Nephron progenitor cell (in vitro differentiated cells): ENCODE data around the gene PRR23A.
"Not testable (repeated sequence)": the region's sequence is repeated elsewhere in the genome, so short reads cannot be mapped to it uniquely, and the experiment has no call there.

Experiments used
- DNase-seq: peaks from one replicate; pipeline ENCODE4 v3.0.0; 2021
- H3K27ac Mint-ChIP-seq: 2 replicates; pipeline ENCODE4 v1.8.0; 2021; ENCODE audit warnings: mild to moderate bottlenecking, moderate library complexity, mixed read lengths
- H3K27me3 Mint-ChIP-seq: 2 replicates; pipeline ENCODE4 v1.8.0; 2021; ENCODE audit warnings: mild to moderate bottlenecking, low read depth, mixed read lengths; ENCODE audit not compliant: poor library complexity
- H3K36me3 Mint-ChIP-seq: 2 replicates; pipeline ENCODE4 v1.8.0; 2021; ENCODE audit warnings: low read depth, mixed read lengths
- H3K4me1 Mint-ChIP-seq: 2 replicates; pipeline ENCODE4 v1.8.0; 2021; ENCODE audit warnings: mixed read lengths
- H3K4me3 Mint-ChIP-seq: 2 replicates; pipeline ENCODE4 v1.8.0; 2021; ENCODE audit warnings: mild to moderate bottlenecking, moderate library complexity, mixed read lengths
- H3K9me3 Mint-ChIP-seq: 2 replicates; pipeline ENCODE4 v1.8.0; 2021; ENCODE audit warnings: mild to moderate bottlenecking, moderate library complexity, mixed read lengths
- TF ChIP-seq, protein P1 (sequence below): fragments of 200-600 bp; sonication (generic); IDR thresholded peaks from 2 replicates; pipeline ENCODE4 v1.5.0; 2021; ENCODE audit warnings: antibody characterized with exemption

Gene PRR23A

DNA sequence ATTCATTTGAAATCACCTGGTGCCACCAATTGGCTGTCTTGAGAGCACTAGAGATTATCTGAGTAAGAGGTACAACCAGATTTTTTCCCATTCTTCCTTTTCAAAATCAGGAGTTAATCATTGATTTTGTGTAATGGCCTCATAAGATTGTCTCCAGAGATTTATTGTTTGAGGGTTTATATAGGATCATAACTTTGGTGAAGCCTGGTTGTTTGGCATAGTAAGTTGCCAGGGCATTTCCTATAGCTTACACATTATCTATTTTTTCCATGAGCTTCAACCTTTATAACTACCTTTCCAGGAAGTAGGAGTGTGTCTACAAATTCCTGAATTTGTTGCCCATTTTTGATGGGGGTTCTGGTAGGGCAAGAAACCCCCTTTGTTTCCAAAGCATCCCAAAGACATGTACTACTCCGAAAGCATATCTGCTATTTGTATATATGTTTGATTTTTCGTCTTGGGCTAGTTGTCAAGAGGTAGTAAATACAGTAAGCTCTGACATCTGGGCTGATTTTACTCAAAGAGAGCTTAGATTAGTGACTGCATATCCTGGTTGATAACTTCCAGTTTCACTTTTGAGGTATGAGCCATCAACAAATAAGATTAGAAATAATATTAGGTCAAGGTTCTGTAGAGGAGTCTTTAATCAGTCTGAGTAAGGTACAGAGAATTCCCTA lies 26.4 kb upstream of the PRR23A start:
- Mint-ChIP-seq H3K36me3 (no peaks in the 10 kb centered on the region), H3K27ac (no peak overlapping the region), H3K27me3 (peaks cover 24% of the 10 kb centered on the region), H3K4me1 (no peaks in the 10 kb centered on the region), H3K4me3 (no peak overlapping the region), H3K9me3 (peaks cover 36% of the 10 kb centered on the region)
- DNase-seq = no peak
- TF ChIP-seq, protein P1, sequence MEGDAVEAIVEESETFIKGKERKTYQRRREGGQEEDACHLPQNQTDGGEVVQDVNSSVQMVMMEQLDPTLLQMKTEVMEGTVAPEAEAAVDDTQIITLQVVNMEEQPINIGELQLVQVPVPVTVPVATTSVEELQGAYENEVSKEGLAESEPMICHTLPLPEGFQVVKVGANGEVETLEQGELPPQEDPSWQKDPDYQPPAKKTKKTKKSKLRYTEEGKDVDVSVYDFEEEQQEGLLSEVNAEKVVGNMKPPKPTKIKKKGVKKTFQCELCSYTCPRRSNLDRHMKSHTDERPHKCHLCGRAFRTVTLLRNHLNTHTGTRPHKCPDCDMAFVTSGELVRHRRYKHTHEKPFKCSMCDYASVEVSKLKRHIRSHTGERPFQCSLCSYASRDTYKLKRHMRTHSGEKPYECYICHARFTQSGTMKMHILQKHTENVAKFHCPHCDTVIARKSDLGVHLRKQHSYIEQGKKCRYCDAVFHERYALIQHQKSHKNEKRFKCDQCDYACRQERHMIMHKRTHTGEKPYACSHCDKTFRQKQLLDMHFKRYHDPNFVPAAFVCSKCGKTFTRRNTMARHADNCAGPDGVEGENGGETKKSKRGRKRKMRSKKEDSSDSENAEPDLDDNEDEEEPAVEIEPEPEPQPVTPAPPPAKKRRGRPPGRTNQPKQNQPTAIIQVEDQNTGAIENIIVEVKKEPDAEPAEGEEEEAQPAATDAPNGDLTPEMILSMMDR = no peak

DNA sequence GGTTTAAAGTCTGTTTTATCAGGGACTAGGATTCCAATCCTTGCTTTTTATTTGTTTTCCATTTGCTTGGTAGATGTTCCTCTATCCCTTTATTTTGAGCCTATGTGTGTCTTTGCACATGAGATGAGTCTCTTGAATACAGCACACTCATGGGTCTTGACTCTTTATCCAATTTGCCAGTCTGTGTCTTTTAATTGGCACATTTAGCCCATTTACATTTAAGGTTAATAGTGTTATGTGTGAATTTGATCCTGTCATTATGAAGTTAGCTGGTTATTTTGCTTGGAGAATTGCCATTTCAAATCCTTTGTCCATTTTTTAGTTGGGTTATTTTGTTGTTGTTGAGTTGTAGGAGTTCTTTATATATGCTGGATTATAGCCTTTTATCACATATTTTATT lies 24.5 kb upstream of the PRR23A start:
- H3K4me3 Mint-ChIP-seq, H3K27ac Mint-ChIP-seq, DNase-seq, H3K4me1 Mint-ChIP-seq, H3K36me3 Mint-ChIP-seq: not testable (repeated sequence)
- Mint-ChIP-seq H3K9me3 (peaks cover 36% of the 10 kb centered on the region), H3K27me3 (peaks cover 15% of the 10 kb centered on the region)

DNA sequence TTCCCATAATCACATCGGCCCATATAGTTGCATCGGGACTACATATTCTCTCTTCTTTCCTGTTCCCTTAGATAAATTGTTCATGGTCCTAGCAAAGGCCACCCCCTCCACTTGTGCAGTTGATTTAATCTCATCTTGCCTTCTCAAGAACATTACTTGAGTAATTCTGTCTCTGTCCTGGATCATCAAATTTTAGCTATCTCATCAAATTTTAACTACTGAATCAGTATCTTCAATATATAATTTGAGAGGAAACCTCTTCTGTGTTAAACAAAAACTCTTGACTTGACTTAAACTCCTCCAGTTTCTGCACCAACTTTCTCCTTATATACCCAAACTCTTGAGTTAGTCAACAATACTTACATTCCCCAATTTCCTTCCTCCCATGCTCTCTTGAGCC lies 18.9 kb upstream of the PRR23A start:
- TF ChIP-seq, protein P1 = no peak
- Mint-ChIP-seq H3K36me3 (no peaks in the 10 kb centered on the region), H3K27ac (no peak overlapping the region)

DNA sequence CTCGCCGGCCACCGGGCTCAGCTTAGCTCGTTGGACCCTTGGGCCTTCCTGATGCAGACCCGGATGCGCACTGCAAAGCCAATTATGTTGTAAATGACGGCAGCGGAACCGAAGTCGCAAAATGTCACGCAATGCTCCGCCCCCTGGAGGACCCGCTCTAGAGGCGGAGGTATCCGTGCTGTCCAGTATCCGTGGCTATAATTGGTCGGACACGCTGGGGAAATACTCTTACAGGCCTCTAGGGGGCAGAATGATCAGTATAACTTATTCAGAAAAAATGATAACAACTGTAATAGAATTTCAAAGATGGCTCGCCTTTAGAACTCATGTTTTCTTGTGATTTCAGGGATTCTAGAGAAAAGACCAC lies 14.8 kb upstream of the PRR23A start, which contains the start of gene PRR23B:
Gene PRR23B, minus strand, starts transcription at position 59 of the 367 bp plus-strand sequence. CDS start 265 bp downstream, outside the sequence.
- H3K9me3 Mint-ChIP-seq = peaks cover 18% of the 10 kb centered on the region
- H3K4me3 Mint-ChIP-seq = no peak within 1 kb of the TSS
- DNase-seq = no peak
- no peak within 1 kb of the TSS for H3K27ac Mint-ChIP-seq
- no peaks in the 10 kb centered on the region for H3K27me3 Mint-ChIP-seq
- peaks cover 7% of the 10 kb centered on the region for H3K36me3 Mint-ChIP-seq
- TF ChIP-seq, protein P1 = peak; percentile 14
- no peaks in the 10 kb centered on the region for H3K4me1 Mint-ChIP-seq

More for the DNA sequence above, 18.9 kb upstream of the PRR23A start:
- H3K27me3 Mint-ChIP-seq = peaks cover 13% of the 10 kb centered on the region
- H3K4me1 Mint-ChIP-seq = no peaks in the 10 kb centered on the region
- DNase-seq = no peak
- H3K9me3 Mint-ChIP-seq = peaks cover 24% of the 10 kb centered on the region
- H3K4me3 Mint-ChIP-seq = no peak overlapping the region

DNA sequence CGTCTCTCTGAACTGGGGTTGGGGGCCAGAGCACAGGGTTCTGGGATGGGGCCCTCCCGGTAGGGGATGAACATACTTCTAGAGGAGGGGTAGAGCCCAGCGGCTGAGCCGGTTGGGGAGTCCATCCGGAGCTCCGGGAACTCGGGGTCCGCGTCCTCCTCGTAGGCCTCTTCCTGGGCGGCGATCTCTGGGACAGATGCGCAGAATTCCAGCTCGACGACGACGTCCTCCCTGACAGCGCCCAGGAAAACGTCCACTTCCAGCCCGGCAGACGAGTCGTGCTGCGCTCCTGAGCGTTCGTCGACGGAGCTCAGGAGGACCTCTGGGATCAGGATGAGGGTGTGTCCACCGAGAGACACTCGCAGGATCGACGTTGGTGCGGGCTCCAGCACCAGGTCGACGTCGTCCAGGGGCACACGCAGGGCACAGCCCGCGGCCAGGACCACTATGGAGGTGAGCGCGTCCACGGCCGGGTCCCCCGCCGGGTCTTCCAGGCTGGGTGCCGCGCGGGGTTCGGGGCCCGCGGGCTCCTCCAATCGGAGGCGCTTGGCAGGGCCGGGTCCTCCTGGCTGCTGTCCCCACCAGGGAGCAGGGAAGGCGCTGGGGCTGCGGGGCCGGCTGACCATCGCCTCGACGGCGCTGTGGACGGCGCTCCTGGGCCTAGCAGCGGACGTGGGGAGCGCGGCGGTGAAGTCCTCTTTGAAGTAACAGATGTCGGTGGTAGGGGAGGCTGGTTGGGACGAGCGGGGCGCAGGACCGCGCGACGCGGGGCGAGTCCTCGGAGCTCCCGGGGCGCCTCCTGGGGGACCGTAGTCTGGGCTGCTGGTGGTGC lies 14.2 kb upstream of the PRR23A start:
- no peaks in the 10 kb centered on the region for H3K27me3 Mint-ChIP-seq
- H3K27ac Mint-ChIP-seq = no peak overlapping the region
- H3K4me1 Mint-ChIP-seq = no peaks in the 10 kb centered on the region
- TF ChIP-seq, protein P1 = no peak
- peaks cover 7% of the 10 kb centered on the region for H3K36me3 Mint-ChIP-seq
- H3K9me3 Mint-ChIP-seq = peaks cover 18% of the 10 kb centered on the region
- no peak overlapping the region for H3K4me3 Mint-ChIP-seq
- no peak for DNase-seq

DNA sequence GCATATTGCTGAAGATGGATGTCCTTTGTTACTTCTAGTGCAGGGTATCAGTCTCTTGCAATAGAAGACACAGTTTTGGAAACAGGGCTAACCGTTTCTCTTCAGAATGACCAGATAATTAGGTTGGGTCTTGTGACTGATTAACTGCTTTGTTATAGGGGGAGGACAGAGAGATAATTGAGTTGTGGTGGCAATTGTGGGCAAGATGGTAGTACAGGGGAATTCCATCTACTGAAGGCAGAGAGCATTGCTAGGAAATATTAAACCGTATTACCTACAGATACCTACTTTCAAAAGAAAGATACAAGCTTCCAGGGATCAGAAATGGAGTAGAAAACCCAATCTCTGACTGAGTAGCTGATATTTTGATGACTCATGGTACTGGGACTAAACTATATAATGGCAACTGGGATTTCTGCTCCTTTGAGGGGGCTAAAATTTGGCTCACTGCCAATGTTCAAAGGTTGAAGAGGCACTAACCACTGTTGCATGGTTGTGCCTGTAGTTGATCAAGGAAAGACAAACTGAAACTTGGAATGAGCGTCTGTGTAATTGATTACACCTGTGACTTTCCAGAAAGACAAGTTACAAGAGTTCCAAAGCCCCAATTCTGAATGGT lies 10.5 kb upstream of the PRR23A start:
- Mint-ChIP-seq H3K36me3 (peaks cover 7% of the 10 kb centered on the region), H3K27ac (no peak overlapping the region), H3K4me1 (no peaks in the 10 kb centered on the region), H3K27me3 (peaks cover 7% of the 10 kb centered on the region), H3K9me3 (peaks cover 38% of the 10 kb centered on the region), H3K4me3 (no peak overlapping the region)
- TF ChIP-seq, protein P1 = no peak
- no peak for DNase-seq
